ENCODE data around the gene HNRNPC. TPM values are rescaled to one million over a fixed set of nuclear protein-coding genes. Genes with fewer than 3 reads are reported as not detected.
"Not testable (repeated sequence)": the region's sequence is repeated elsewhere in the genome, so short reads cannot be mapped to it uniquely, and the experiment has no call there.

Gene HNRNPC
- total RNA-seq, 2 experiments from 2014 or later = 1,155 to 1,665 TPM

DNA sequence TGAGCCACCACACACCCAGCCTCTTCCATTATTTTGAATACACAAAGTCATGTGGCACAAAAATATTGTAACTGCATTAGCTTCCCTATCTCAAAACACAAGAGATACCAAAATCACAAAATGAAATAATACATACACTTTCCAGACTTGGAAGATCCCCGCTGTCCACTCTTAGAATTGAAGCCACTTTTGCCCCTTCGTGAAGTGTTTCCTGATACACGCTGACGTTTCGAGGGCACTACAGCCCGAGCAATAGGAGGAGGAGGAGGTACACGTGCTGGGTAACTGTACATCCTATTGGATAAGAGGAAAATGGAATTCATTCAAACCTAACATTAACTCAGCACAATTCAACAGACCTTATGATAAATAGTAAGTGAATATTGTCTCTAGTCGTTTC lies 56.4 kb downstream of the HNRNPC start:
- intact Hi-C loops (cut with DNase I, micrococcal nuclease); H3K4me3 Mint-ChIP-seq; H3K9me3 Mint-ChIP-seq (ENCODE audit: low read depth); DNase-seq; CTCF ChIA-PET; POLR2A ChIA-PET; ATAC-seq; H3K27me3 Mint-ChIP-seq: not testable (repeated sequence)
- H3K4me1 Mint-ChIP-seq = peaks cover 62% of the 10 kb centered on the region
- H3K27ac Mint-ChIP-seq = peak overlapping the region; percentile 60
- peaks cover 81% of the 10 kb centered on the region for H3K36me3 Mint-ChIP-seq (ENCODE audit: low read depth)

DNA sequence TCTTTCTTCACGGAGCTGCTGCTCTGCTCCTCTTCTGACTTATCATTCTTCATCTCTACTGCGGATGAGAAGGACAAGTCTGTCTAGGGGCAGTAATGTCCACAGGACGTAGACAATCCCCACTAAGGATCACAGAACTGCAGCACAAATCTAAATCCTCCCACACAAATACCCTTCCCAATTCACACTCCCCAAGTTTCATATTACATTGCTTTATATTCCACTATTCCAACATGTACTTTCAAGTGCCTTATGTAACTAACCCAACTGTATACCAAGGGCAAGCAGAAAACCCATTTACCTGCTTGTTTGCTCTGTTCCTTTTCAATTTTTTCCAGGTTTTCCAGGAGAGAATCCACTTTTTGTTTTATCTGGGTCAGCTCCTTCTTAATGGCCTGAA lies 57.7 kb downstream of the HNRNPC start:
- ChIA-PET CTCF (no interaction called here), POLR2A (no interaction called here)
- intact Hi-C loops (cut with DNase I, micrococcal nuclease) = no loop called here
- Mint-ChIP-seq H3K36me3 (ENCODE audit: low read depth) (peaks cover 90% of the 10 kb centered on the region), H3K27me3 (no peaks in the 10 kb centered on the region), H3K4me3 (no peak overlapping the region), H3K27ac (peak overlapping the region; percentile 49), H3K4me1 (peaks cover 52% of the 10 kb centered on the region), H3K9me3 (ENCODE audit: low read depth) (no peaks in the 10 kb centered on the region)
- ATAC-seq = no peak
- DNase-seq = no peak

- ChIA-PET POLR2A (no interaction called here), CTCF (no interaction called here)
- Mint-ChIP-seq H3K4me3 (no peak overlapping the region), H3K27me3 (no peaks in the 10 kb centered on the region), H3K36me3 (ENCODE audit: low read depth) (peaks cover 90% of the 10 kb centered on the region), H3K9me3 (ENCODE audit: low read depth) (no peaks in the 10 kb centered on the region), H3K27ac (no peak overlapping the region), H3K4me1 (peaks cover 37% of the 10 kb centered on the region)
- ATAC-seq (no peak), DNase-seq (no peak)
- intact Hi-C loops (cut with DNase I, micrococcal nuclease) = no loop called here
These were observed 59.2 kb downstream of the HNRNPC start for GRCh38 chr14:21210023-21210422.

- no peaks in the 10 kb centered on the region for H3K9me3 Mint-ChIP-seq (ENCODE audit: low read depth)
- H3K27me3 Mint-ChIP-seq = no peaks in the 10 kb centered on the region
- peaks cover 29% of the 10 kb centered on the region for H3K4me1 Mint-ChIP-seq
- H3K27ac Mint-ChIP-seq = no peak overlapping the region
- DNase-seq (no peak), ATAC-seq (no peak)
- intact Hi-C loops (cut with DNase I, micrococcal nuclease) = no loop called here
- POLR2A ChIA-PET = no interaction called here
- CTCF ChIA-PET = interaction anchor here (0.6 kb wide), 1 partner anchor 46 kb away, joined by 4 read pairs; no protein-coding TSS in a partner anchor
- H3K4me3 Mint-ChIP-seq = no peak overlapping the region
- H3K36me3 Mint-ChIP-seq (ENCODE audit: low read depth) = peaks cover 89% of the 10 kb centered on the region
These were observed 60.1 kb downstream of the HNRNPC start for GRCh38 chr14:21209185-21209584.

- DNase-seq = no peak
- H3K4me3 Mint-ChIP-seq = no peak overlapping the region
- peaks cover 23% of the 10 kb centered on the region for H3K4me1 Mint-ChIP-seq
- H3K36me3 Mint-ChIP-seq (ENCODE audit: low read depth) = peaks cover 88% of the 10 kb centered on the region
- ChIA-PET CTCF (no interaction called here), POLR2A (no interaction called here)
- no peak overlapping the region for H3K27ac Mint-ChIP-seq
- H3K9me3 Mint-ChIP-seq (ENCODE audit: low read depth) = no peaks in the 10 kb centered on the region
- intact Hi-C loops (cut with DNase I, micrococcal nuclease) = no loop called here
- ATAC-seq = no peak
- H3K27me3 Mint-ChIP-seq = no peaks in the 10 kb centered on the region
These were observed 60.7 kb downstream of the HNRNPC start for GRCh38 chr14:21208554-21208953.

- Mint-ChIP-seq H3K4me3 (no peak overlapping the region), H3K27me3 (no peaks in the 10 kb centered on the region), H3K27ac (peak overlapping the region; percentile 55), H3K36me3 (ENCODE audit: low read depth) (peaks cover 79% of the 10 kb centered on the region), H3K9me3 (ENCODE audit: low read depth) (no peaks in the 10 kb centered on the region), H3K4me1 (peaks cover 18% of the 10 kb centered on the region)
- POLR2A ChIA-PET = no interaction called here
- DNase-seq (no peak), ATAC-seq (no peak)
- intact Hi-C loops (cut with DNase I, micrococcal nuclease) = no loop called here
- CTCF ChIA-PET = interaction anchor here (0.6 to 1.8 kb wide), 2 partner anchors 10 to 139 kb away, joined by 3 to 4 read pairs; no protein-coding TSS in a partner anchor
These were observed 62.2 kb downstream of the HNRNPC start for GRCh38 chr14:21206753-21207684.

GRCh38 chr14:21205678-21206581 lies 63.3 kb downstream of the HNRNPC start:
- intact Hi-C loops (cut with DNase I, micrococcal nuclease) = no loop called here
- ChIA-PET POLR2A (no interaction called here), CTCF (interaction anchor here (1.8 kb wide), 1 partner anchor 11 kb away, joined by 4 read pairs; no protein-coding TSS in a partner anchor)
- Mint-ChIP-seq H3K9me3 (ENCODE audit: low read depth) (no peaks in the 10 kb centered on the region), H3K27ac (no peak overlapping the region), H3K36me3 (ENCODE audit: low read depth) (peaks cover 68% of the 10 kb centered on the region), H3K4me3 (no peak overlapping the region), H3K4me1 (peaks cover 12% of the 10 kb centered on the region), H3K27me3 (no peaks in the 10 kb centered on the region)
- DNase-seq (no peak), ATAC-seq (no peak)

DNA sequence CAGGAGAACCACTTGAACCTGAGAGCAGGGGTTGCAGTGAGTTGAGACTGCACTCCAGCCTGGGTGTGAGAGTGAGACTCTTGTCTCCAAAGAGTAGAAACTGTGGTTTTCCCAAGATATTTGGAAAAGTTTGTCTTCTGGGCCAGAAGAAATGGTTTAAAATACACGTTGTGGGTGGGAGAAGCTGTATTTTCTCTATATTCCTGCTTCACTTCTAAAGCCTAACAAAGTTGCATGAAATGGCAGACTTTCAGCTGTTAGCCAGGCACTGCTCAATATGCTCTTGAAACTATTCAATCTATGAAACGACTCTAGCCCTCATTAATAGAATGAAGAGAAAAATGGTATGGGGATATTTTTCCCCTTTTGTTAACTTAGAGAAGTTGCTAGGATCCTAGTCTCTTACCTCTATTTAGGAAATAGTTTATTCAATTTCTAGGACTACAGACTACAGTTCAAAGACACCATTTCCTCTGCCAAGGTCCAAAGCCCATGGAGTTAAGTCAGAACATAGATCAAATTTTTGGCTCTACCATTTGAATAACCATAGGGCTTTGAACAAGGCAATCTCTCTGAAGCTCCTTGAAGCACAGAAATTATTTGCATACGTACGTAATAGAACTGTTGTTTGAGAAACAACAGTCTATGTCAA lies 64.1 kb downstream of the HNRNPC start:
- Mint-ChIP-seq H3K9me3 (ENCODE audit: low read depth) (no peaks in the 10 kb centered on the region), H3K4me3 (no peak overlapping the region), H3K27ac (peak overlapping the region; percentile 55), H3K4me1 (peaks cover 10% of the 10 kb centered on the region), H3K36me3 (ENCODE audit: low read depth) (peaks cover 65% of the 10 kb centered on the region), H3K27me3 (no peaks in the 10 kb centered on the region)
- DNase-seq (no peak), ATAC-seq (no peak)
- ChIA-PET CTCF (no interaction called here), POLR2A (no interaction called here)
- intact Hi-C loops (cut with DNase I, micrococcal nuclease) = no loop called here

DNA sequence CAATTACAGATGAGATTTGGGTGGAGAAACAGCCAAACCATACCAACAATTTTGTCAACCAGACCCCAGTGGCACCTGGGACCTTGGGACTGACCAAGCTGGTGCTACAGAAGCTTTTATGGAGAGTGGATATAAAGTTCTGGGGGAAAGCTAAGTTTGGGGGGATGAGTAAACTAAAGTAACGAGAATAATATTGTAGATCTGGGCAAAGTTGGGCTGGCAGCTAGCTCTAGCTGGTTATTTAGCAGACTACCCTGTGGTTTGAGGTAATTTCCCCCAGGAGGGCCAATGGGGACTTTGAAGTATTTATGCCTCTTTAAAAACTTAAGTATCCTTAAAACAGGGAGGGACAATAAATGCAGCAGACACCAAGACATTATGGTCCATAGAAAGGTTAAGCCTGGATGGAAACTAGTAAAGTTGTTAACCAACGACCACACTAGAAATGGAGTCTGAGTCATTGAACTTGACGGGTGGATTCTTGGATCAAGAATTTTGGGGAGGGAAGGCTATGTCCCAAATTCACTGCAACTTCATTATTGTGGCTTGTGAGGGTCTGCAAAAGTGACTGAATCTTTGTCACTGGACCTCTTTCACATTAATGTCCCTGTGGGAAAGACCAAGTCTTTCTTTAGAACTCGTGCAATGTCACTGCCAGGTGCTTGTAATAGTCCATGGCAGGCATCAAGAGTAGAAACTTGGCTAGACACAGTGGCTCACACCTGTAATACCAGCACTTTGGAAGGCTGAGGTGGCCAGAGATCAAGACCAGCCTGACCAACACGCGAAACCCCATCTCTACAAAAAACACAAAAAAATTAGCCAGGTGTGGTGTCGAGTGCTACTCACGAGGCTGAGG lies 64.8 kb downstream of the HNRNPC start:
- CTCF ChIA-PET = no interaction called here
- POLR2A ChIA-PET = interaction anchor here (1.6 kb wide), 1 partner anchor 12 kb away, joined by 4 read pairs; no protein-coding TSS in a partner anchor
- intact Hi-C loops (cut with DNase I, micrococcal nuclease) = no loop called here
- Mint-ChIP-seq H3K4me1 (peaks cover 10% of the 10 kb centered on the region), H3K9me3 (ENCODE audit: low read depth) (no peaks in the 10 kb centered on the region), H3K27me3 (no peaks in the 10 kb centered on the region), H3K27ac (peak overlapping the region; percentile 55), H3K36me3 (ENCODE audit: low read depth) (peaks cover 57% of the 10 kb centered on the region), H3K4me3 (no peak overlapping the region)
- ATAC-seq (no peak), DNase-seq (no peak)

- DNase-seq (no peak), ATAC-seq (no peak)
- CTCF ChIA-PET = interaction anchor here (0.6 to 1.1 kb wide), 2 partner anchors 10 to 11 kb away, joined by 3 to 5 read pairs; no protein-coding TSS in a partner anchor
- Mint-ChIP-seq H3K9me3 (ENCODE audit: low read depth) (no peaks in the 10 kb centered on the region), H3K27ac (peak overlapping the region; percentile 55), H3K4me3 (no peak overlapping the region), H3K4me1 (peaks cover 8% of the 10 kb centered on the region), H3K27me3 (no peaks in the 10 kb centered on the region), H3K36me3 (ENCODE audit: low read depth) (peaks cover 50% of the 10 kb centered on the region)
- POLR2A ChIA-PET = interaction anchor here (1.6 kb wide), 1 partner anchor 11 kb away, joined by 4 read pairs; no protein-coding TSS in a partner anchor
- intact Hi-C loops (cut with DNase I, micrococcal nuclease) = no loop called here
These were observed 65.6 kb downstream of the HNRNPC start for GRCh38 chr14:21203470-21204166.

All from activated CD4-positive, alpha-beta T cell treated with anti-CD3 and anti-CD28 coated beads for 36 hours (primary cell).